Mammary epithelial cell (primary cell): ENCODE data around the gene LYPD4.

Source experiments
- EZH2 ChIP-seq: IDR thresholded peaks from 2 replicates; pipeline ENCODE4 v1.6.1; 2012; ENCODE audit warnings: low read length, inconsistent platforms, borderline replicate concordance
- TF ChIP-seq, protein P1 (sequence below), 2 donors: IDR thresholded peaks in 1 of 2; conservative IDR thresholded peaks in 1 of 2; 2 replicates each; pipeline ENCODE4 v1.5.1; 2011 to 2012; ENCODE audit warnings: inconsistent platforms in 2 of 2, low read length in 2 of 2, mild to moderate bottlenecking in 2 of 2, control low read depth in 1 of 2, low read depth in 1 of 2; ENCODE audit not compliant: insufficient read depth in 1 of 2; ENCODE audit errors: extremely low read depth in 1 of 2

DNA sequence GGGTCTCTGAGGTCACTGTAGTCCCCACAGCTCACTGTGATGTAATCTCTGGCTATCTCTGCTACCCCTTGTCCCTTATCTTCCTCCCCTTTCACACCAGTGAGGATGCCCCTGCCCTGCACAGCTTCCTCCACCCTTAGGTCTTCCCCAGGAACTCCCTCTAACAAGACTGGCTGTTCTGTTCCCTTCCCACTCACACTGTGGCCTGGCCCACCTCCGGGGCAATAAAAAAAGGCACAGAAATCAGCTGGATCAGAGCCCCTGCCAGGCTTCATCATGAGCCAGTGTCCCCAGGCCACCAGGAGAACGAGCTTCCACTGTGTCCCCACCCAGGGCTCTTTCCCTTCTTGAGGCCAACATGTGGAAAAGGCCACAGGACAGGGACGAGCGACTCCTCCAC, 43.5 kb downstream of the LYPD4 start:
- TF ChIP-seq, protein P1, sequence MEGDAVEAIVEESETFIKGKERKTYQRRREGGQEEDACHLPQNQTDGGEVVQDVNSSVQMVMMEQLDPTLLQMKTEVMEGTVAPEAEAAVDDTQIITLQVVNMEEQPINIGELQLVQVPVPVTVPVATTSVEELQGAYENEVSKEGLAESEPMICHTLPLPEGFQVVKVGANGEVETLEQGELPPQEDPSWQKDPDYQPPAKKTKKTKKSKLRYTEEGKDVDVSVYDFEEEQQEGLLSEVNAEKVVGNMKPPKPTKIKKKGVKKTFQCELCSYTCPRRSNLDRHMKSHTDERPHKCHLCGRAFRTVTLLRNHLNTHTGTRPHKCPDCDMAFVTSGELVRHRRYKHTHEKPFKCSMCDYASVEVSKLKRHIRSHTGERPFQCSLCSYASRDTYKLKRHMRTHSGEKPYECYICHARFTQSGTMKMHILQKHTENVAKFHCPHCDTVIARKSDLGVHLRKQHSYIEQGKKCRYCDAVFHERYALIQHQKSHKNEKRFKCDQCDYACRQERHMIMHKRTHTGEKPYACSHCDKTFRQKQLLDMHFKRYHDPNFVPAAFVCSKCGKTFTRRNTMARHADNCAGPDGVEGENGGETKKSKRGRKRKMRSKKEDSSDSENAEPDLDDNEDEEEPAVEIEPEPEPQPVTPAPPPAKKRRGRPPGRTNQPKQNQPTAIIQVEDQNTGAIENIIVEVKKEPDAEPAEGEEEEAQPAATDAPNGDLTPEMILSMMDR (conservative IDR thresholded peaks at IDR 0.05 in 1 of 2, IDR thresholded peaks at IDR 0.05 in 1 of 2; ENCODE audit: extremely low read depth in 1 of 2, insufficient read depth in 1 of 2, low read depth in 1 of 2, low read length in 2 of 2) = no peak
- TF ChIP-seq EZH2 = no peak
